Panc1 (cell line): ENCODE results near the gene LHFPL3.

Experiments
- CTCF ChIP-seq: fragments of 450-650 bp; IDR thresholded peaks from 2 replicates; pipeline ENCODE4 v1.5.1; 2017; ENCODE audit warnings: mild to moderate bottlenecking
- POLR2AphosphoS5 ChIP-seq: IDR thresholded peaks from 2 replicates; pipeline ENCODE4 v1.6.1; 2012; ENCODE audit warnings: mild to moderate bottlenecking, low read depth, low read length, moderate library complexity

GRCh38 chr7:104700336-104700735 is 371.9 kb downstream of the LHFPL3 start:
- TF ChIP-seq CTCF (no peak), POLR2AphosphoS5 (no peak)
